Iris pigment epithelial cell (primary cell): Measurements from ENCODE around the gene PRPF6.

Experiments
- DNase-seq: peaks from one replicate; pipeline ENCODE4 v3.0.0-alpha.2; 2011; ENCODE audit warnings: low read depth

The PRPF6 gene

DNA sequence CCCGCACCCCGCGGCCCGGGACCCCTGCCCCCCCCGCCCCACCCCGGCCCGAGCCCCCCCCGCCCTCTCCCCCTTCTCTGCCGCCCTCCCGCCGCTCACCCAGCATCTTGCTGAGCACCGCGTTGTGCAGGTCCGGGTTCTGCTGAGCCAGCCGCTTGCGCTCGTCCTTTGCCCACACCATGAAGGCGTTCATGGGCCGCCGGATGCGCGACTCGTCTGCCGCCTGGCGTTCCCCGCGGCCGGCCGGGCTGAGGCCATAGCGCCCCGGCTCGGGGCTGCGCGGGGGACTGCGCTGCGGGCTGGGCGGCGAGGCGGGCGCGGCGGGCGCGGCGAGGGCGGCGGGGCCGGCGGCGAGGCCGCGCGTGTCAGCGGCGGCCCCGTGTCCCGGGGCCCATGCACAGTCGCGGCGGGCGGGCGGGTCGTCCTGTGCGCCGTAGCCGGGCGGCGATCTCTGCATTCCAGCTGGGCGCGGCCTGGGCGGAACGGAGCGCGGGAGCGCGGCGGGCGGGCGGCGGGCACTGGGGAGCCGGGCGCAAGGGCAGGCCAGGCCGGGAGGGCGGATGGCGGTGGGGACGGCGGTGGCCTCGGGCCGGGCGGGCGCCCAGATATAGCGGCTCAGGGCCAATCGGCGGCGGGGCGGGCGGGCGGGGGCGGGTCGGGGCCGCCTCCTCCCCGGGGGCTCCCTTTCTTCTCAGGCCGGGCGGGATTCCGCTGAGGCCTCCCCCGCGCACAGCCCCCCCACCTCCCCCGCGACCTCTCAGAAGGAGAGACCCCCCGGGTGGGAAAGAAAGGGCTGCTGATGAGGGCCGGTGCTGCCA is 68.3 kb downstream of the PRPF6 start, which contains the start of gene SOX18:
SOX18 (minus strand) TSS at position 580 of the 818 bp plus-strand sequence; CDS start at position 457, 123 bp downstream.
- DNase-seq, result no peak

DNA sequence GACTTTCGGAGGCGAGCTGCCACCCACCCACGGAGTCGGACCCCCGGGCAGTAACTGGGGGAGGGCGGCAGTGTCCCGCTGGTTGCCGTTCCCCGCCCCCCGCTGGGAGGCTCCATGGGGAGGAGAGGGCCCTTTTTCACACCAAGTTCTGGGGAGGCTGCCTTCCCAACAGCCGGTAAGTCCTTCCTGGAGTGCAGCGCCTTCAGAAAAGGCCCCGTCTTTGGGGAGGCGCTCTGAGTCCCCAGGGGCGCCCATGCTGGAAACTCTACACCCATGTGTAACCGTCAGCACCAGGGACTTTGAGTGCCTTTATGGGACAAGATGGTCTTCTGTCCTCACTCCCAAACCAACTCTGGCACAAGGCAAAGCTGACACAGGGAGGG is 68.9 kb downstream of the PRPF6 start:
- DNase-seq, result no peak

DNA sequence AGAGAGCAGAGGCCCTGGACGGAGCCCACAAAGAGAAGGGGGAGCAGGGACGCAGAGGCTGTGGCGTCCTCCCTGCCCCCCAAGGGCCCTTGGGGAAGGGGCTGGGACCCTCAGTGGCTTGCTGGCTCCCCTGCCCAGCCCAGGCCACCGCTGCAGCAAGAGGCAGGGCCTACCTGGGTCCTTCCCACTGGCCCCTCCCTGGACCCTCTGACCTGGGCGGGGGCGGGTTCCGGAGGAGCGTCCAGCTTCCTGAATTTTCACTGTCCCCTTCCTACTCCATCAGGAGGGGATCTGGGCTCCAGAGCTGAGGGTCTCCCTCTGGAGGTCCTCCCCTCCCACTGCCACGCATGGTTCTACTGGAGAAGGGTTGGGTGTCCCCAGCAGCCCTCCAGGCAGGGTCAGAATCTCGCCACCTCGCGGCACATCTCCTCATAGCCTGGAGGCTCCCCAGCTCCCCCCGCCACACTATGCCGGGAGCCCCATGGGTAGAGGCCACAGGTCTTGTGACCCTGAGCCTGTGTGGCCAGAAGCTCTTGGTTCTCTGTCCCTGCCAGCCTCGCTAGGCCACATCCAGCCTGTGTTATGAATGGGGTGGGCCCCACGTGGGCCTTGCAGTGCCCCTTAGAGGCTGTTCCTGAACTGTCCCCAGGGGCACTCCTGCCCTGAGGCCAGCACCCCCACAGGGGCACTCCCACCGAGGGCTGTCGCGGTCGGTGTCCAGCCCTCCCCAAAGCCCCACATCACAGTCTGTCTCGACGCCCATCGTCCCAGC is 69.5 kb downstream of the PRPF6 start:
- DNase-seq, result no peak

DNA sequence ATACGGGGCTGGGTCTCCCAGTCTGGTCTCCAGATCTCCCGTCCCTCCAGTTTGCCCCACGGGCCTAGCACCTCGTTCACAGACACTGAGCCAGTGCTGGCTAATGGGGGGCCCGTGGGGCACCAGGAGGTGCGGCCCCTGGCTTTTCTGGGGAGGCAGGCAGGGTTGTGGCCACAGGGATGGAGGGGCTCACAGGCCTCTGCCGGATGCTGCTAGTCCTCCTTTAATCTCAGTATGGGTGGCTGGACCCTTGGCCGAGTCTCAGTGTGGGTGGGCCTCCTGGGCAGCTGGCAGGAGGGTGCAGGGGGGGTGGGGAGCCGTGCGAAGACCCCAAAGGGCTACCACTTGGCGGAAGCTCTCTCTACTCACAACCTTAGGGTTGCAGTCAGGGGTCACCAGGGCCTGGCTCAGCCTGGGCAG is 70.1 kb downstream of the PRPF6 start:
- no peak for DNase-seq

DNA sequence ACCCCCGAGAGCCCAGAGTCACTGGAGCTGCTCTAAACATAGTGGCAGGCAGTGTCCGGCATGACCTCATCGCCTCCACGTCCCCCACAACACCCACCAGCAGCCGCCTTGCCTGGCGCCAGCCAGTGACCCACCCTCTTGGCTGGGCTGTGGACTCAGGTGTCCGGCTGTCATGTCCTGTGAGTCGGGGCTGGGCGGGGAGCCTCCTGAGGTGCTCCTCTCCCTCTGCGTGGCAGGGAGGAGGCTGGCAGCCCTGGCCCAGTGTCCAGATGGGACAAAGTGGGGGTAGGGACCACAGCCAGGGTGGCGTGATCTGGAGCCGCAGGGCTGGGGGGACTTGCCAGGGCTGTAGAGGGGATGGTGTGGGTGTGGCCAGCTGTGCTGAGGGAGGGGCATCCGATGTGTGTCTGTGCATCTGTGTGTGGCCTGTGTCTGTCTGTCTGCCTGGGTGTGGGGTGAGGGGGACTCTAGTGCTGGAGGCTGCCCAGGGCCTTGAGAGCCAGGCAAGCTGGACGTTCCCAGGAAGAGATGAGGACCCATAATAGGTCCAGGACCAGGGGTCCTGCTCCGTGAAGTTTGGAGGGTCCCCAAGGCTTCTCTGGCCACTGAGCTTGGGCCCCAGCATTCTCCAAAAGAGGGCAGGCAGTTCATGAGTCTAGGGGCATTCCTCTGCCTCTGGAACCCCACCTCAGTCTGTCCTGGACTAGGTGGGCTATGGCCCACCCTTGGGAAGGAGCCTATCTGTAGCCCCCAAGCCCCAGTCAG is 70.8 kb downstream of the PRPF6 start:
- DNase-seq, result no peak

DNA sequence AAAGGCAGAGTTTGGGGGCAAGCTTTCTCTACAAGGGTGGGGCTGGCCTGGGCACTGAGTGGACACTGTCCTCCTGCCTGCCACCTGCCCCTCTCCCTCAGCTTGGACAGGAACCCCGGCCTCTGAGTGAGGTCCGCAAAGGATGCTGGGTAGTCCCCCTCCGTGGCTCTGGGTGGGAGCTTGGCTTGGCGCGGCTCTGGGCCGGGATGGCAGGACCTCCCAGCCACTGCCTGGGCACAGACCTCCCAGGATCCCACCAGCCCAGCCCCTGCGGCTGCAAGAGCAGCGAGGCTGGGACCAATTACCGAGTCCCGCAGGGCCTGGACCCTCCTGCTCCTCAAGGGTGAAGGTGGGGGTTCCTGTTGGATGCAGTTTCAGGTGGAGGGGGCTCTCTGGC is 71.4 kb downstream of the PRPF6 start:
- DNase-seq, result no peak

DNA sequence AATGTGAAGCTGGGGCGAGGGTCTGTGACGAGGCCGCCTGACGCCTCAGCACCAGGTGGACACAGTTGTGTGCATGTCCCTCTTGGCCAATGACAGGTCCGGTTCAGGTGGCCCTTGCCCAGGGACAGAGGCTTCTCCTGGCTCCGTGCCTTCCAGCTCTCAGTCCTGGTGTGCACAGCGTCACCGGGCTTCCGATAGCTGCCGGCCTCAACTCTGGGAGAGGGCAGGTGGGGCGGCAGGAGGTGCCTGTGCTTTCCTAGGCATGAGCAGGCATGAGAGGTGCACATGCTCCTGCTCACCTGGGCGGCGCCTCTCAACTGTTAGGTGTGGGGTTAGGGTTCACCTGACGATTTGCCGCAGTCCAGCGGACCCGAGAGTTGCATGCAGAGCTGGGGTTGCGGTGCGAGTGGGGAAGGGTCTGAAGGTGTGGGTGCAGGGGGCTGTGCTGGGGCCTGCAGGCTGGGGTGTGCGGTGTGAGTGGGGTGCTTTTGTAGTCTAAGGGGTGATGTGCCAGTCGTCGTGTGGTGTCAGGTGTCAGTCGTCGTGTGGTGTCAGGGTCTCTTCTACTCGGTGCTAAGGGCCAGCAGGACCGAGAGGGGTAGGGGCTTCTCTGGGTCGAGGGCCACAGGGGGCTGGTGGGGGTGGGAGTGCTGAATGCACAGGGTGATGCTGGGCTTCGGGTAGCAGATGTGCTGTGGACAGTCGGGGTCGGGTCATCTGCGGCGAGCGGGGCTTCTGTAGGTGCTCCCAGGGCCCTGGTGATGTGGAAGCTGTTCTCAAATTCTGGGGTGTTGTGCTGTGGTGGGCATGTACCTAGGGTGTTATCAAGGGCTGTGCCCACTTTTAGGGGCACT is 72.3 kb downstream of the PRPF6 start:
- DNase-seq, result no peak

DNA sequence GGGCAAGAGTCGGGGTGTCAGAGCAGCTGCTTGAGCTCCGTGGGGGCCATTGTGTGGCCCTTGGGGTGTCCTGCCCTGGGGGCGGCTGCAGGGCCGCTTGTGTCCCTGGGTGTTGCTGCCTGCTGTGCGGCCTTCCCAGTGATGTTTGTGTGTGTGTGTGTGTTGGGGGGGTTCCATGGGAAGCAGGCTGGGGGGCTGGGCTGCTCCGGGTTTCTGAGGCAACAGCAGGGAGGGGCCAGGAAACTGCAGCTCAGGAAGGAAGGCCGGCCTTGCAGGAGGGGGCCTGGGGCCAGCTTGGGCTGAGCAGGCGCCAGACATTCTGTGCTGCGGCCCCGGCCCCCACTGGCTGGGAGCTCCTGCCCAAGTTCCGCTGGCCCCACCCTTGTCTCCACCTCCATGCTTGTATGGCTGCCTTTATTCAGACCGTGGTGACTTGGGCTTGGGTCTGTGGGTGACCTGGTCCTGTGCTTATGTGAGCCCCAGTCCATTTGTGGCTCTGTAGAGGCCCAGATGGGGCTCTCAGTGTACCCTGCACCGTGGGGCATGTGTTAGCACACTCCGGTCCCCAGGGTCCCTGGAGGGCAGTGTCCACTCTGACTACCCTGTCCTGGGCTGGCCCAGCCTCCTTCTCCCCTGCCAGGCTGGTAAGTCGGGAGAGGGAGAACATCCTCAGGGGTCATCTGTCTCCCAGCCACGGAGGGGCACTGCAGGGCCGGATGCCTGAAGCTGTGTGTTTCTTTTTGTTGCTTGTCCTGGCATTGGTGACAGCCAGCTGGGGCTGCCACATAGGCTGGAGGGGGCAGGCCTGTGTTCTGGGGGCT is 73.1 kb downstream of the PRPF6 start:
- no peak for DNase-seq

DNA sequence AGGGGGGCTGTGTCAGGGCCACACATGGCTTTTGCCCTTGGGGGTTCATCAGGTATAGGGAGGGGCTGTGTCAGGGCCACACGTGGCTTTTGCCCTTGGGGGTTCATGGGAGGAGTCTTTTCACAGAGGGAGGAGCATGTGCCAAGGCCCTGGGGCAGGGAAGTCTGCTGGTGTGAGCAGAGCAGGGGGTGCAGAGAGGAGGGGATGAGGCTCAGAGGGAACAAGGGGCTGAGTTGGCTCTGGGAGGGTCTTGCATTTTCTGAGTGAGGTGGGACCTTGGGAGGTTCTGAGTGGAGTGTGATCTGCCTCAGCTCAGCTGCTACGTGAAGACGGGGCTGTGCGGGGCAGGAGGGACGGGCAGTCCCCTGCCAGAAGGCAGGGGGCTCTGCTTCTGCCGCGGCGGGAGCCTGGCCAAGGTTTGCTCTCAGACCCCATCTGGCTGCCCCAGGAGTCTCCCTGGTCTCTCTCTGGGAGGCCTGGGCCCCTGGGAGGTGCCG is 74.5 kb downstream of the PRPF6 start:
- DNase-seq, result no peak

DNA sequence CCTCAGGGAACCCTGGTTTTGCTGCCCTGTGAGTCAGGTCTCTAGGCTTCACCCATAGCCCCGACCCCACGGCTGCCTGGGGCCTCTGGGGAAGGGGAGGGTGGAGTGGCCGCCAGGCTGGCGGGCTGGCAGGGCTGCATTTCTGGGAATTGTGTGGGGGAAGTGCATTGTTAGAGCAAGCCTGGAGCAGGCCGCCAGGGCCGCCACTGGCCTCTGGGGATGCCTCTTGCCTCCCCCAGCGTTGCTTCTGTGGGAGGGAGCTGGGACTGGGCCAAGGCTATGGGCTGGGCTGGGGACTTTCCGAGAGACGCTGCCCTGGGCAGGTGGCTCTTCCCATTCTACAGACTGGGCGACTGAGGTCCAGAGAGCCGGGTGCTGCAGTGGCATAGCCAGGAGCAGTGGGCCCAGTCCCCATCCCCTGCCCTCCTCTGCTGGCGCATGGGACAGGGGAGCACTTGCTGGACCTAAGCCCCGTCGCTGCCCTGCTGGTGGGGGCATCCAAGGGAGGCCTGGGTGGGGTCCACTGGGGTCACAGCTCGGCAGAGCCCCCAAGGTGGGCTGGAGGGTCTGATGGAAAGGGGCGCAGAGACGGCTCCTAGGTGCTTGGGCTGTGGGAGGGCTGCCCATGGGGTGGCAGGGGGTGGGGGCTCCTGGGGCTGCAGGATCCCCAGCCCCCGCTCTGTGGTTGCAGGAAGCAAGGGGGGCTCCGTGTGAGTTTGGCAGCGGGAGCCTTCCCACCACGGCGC is 75.1 kb downstream of the PRPF6 start:
- no peak for DNase-seq

DNA sequence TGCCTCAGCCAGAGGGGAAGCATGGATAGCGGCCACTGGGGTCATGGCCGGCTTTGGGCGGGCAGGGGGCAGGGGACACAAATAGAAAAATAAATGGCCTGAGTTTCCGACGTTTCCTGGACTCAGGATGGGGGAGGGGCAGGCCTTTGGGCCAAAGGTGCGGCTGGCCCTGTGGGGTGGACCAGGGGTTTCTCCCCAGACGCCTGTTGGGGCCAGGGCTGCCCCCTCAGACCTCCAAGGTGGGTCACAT is 75.6 kb downstream of the PRPF6 start:
- DNase-seq, result no peak

DNA sequence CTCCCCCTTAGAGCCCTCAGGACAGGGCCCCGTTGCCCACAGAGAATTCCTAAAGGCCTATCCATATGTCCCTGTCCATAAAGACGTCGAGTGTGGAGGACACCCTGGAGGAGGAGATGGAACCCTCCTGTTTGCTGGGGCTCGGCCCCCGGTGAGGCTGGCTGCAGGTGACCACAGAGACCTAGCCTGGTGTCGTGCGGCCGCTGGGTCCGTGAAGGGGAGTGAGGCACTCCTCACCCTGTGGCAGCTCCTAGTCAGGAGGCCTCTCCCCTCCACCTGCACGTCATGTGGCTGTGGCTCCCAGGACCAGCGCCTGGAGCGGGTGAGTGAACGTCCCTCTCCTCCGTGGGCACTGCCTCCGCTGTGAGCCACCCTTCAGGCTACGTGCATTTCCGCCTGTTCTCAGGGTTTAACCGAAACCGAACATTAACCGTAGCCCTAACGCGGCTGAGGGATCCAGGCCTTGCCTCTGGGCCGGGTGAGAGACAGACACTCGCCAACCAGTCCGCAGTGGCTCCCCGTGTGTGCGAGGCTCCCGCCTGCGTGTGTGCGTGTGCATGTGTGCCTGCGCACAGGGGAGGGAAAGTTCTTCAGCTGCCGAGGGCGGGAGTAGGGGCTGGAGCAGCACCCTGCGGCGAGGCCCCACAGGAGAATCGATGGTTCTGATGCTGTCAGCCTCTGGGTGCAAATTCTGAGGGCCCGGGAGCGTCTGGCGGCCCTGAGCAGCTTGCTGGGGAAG is 76.1 kb downstream of the PRPF6 start:
- DNase-seq, result no peak

DNA sequence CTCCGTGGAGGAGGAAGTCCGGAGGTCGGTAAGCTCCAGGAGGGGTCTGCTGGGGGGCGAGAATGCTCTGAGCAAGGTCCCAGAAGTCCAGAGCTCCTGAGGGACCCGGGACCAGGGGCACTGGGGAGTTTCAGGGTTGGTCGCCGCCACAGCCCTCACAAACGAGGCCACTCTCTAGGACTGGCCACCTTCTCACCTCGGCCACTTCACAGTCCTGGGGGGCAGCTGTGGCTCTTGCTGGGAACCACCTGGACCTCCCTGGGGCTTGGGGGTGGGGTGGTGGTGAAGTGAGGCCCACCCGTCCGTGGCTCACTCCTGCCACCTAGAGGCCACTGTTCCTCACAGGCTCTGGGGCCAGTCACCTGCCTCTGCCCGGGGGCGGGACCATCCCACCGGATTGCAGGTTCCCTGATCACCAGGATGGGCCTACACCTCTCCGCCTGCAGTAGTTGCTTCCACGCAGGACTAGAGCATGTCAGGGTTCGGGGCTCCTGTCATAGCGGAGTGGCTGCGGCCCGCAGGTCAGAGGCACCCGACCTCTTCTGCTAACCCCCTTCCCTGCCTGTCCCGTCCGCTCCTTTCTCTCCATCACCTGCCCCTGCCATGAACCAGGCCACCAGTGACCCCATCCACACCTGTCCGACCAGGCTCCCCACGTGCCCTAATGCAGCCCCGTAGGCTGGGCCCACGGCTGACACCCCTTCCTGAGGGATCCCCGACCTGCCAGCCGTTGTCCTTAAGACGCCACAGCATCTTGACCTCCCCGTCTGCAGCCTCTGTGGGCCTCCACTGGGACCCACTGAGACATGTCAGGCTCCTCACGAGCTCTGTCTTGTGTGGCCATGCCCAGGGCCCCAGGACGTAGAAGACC is 76.9 kb downstream of the PRPF6 start:
- DNase-seq, result peak; percentile 37

DNA sequence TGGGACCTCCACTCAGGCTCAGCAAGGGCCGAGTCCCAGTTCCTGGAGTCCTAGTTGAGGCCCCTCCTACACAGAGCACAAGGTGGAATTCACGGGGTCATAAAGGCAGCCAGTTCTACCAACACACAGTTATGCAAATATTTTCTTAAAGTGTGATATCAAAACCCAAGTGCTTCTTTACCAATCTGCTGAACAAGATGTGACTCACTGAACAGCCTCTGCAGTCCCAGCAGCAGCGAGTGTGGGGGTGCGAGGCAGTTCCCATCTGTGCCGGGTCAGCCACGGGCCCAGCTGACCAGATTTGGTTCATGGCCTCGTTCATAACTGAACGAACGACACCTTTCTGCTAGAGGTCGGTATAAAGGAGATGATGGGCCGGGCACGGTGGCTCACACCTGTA is 77.6 kb downstream of the PRPF6 start:
- peak; percentile 67 for DNase-seq

DNA sequence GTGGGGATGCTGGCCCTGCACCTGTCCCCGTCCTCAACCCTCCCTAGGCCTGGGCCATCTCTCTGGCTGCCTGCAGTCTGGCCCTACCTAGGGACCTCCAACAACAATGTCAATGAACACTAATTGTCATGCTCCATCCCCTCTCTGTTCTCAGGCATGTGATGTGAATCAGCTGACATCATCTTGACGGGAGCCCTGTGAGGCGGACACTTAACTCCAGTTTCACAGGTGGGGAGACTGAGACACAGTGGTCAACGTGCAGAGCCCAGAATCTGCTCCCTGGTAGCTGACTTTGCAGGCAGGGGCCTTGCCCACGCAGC is 81.3 kb downstream of the PRPF6 start:
- no peak for DNase-seq

DNA sequence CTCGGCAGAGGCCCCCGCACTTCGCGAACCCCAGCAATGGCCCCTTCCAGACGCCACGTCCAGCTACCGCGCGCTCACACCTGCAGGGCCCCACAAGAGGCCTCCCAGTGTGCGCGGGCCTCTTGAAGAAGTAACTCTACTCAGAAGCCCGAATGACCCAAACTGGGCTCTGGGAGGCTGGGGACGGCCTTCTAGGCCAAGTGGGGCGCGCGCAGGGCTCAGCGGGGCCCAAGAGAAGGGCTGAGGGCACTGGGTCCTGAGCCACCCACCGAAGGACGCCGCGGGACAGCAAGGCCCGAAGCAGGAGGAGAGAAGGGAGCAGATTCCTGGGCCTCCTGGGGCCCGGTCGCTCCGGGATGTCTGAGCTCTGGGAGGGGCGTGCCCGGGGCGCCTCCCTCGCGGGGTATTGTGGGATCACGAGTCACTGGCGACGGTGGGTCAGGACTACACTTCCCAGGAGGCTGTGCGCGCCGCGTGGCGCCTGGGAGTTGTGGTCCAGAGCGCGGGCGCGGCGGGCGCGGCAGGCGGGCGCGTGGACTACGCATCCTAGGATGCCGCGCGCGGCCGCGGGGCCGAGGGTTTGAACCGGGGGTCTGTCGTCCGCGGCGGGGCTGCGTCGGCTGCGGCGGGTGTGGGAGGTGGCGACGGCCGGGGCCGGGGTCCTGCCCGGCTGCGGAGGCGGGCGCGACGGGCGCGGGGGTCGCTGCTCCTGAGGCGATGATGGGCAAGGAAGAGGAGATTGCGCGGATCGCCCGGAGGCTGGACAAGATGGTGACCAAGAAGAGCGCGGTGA is 81.9 kb downstream of the PRPF6 start, which contains the start of gene TCEA2:
TCEA2 (plus strand) TSS at position 603 of the 793 bp plus-strand sequence; CDS start at position 718, 115 bp downstream.
- DNase-seq, result peak; percentile 98

DNA sequence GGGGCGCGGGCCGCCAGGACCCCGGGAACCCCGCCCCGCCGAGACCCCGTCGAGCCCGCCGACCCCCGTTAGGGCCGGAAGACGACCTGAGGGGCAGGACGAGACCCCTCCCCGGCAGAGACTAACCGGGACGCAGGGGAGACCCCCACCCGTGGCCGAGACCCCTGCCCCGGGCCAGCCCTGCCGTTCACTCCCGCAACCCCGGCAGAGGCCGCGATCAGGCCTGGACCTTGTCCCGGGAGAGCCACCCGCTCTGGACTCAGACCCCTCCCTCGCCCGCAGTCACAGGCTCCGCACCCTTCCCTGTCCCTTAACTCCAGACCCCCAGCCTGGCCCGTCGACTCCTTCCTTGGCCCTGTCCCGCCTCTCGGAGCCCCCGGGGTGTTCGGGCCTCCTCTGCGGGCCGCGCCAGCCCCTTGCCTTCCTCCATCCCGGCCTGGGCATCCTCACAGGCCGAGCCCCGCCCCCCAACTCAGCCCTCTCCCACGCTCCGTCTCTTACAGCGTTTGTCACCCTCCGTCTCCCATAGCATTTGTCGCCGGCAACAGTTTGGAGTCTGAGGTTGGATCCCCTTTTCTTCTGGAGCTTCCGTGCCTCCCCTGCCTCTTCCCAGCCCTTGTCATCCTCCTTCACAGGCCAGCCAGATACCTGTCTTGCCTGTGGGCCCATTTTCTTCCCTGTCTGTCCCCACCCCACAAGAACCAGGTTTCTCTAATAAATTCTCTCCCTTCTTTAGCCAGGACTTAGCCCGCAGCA is 82.6 kb downstream of the PRPF6 start:
- no peak for DNase-seq
